ENCODE measurements around the gene FANCL.

DNA sequence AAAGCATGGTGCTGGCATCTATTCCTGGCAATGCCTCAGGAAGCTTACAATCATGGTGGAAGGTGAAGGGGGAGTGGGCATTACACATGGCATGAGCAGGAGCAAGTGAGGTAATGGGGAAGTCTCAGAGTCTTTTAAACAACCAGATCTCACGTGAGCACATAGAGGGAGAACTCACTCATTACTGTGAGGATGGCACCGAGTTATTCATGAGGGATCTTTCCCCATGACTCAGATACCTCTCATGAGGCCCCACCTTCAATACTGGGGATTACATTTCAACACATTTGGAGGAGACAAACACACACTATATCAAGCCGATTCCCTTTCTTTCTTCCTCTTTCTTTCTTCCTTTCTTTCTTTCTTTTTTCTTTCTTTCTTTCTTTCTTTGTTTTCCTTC is 47.9 kb upstream of the FANCL start:
- TF ChIP-seq, protein P1, sequence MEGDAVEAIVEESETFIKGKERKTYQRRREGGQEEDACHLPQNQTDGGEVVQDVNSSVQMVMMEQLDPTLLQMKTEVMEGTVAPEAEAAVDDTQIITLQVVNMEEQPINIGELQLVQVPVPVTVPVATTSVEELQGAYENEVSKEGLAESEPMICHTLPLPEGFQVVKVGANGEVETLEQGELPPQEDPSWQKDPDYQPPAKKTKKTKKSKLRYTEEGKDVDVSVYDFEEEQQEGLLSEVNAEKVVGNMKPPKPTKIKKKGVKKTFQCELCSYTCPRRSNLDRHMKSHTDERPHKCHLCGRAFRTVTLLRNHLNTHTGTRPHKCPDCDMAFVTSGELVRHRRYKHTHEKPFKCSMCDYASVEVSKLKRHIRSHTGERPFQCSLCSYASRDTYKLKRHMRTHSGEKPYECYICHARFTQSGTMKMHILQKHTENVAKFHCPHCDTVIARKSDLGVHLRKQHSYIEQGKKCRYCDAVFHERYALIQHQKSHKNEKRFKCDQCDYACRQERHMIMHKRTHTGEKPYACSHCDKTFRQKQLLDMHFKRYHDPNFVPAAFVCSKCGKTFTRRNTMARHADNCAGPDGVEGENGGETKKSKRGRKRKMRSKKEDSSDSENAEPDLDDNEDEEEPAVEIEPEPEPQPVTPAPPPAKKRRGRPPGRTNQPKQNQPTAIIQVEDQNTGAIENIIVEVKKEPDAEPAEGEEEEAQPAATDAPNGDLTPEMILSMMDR (IDR thresholded peaks at IDR 0.05) = no peak
- no peak for TF ChIP-seq POLR2AphosphoS5 (IDR thresholded peaks at IDR 0.05; ENCODE audit: insufficient read depth in 1 of 2, low read depth in 1 of 2)

All from vagina (tissue), 2 donors.